AG09309 (cell line): ENCODE results near the gene CCNC.

ENCODE experiments used
- DNase-seq: peaks from one replicate; pipeline ENCODE4 v3.0.0-alpha.2; 2010; ENCODE audit warnings: low read depth
- H3K4me3 ChIP-seq: 2 replicates; pipeline ENCODE4 v1.5.1; 2011; ENCODE audit warnings: mild to moderate bottlenecking, low read depth, low read length, moderate library complexity; ENCODE audit not compliant: control insufficient read depth
- TF ChIP-seq, protein P1 (sequence below): IDR thresholded peaks from 2 replicates; pipeline ENCODE4 v1.5.1; 2011; ENCODE audit warnings: mild to moderate bottlenecking, low read depth, low read length, inconsistent platforms; ENCODE audit not compliant: insufficient read depth, control insufficient read depth; ENCODE audit errors: missing control alignments

CCNC gene

GRCh38 chr6:99589290-99589672 lies 20.8 kb upstream of the CCNC start:
- peak overlapping the region; percentile 44 for H3K4me3 ChIP-seq
- no peak for DNase-seq
- TF ChIP-seq, protein P1, sequence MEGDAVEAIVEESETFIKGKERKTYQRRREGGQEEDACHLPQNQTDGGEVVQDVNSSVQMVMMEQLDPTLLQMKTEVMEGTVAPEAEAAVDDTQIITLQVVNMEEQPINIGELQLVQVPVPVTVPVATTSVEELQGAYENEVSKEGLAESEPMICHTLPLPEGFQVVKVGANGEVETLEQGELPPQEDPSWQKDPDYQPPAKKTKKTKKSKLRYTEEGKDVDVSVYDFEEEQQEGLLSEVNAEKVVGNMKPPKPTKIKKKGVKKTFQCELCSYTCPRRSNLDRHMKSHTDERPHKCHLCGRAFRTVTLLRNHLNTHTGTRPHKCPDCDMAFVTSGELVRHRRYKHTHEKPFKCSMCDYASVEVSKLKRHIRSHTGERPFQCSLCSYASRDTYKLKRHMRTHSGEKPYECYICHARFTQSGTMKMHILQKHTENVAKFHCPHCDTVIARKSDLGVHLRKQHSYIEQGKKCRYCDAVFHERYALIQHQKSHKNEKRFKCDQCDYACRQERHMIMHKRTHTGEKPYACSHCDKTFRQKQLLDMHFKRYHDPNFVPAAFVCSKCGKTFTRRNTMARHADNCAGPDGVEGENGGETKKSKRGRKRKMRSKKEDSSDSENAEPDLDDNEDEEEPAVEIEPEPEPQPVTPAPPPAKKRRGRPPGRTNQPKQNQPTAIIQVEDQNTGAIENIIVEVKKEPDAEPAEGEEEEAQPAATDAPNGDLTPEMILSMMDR, result no peak

- TF ChIP-seq, protein P1, result peak; percentile 63
- DNase-seq, result no peak
- peak overlapping the region; percentile 44 for H3K4me3 ChIP-seq
These were observed 20.3 kb upstream of the CCNC start for GRCh38 chr6:99588618-99589289.

DNA sequence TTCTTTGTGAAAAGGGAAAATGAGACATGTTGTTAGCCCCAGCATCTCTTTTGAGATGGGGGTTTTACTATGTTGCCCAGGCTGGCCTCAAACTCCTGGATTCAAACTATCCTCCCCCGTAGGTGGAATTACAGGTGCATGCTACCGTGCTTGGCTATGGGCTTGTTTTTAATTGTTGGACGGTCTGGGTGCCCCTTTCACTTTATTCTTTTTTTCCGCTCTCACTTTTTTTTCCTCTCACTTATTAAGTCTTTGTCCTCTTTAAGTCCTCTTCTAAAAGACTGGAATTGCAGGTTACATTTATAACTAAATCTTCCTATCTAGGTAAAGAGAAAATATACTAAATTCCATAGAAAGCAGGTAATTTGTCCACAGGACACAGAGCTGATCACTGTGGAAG lies 19.3 kb upstream of the CCNC start:
- no peak for DNase-seq
- H3K4me3 ChIP-seq, result no peak overlapping the region
- TF ChIP-seq, protein P1, result no peak

- H3K4me3 ChIP-seq, result no peak overlapping the region
- TF ChIP-seq, protein P1, result no peak
- DNase-seq, result no peak
These were observed 11.3 kb upstream of the CCNC start for GRCh38 chr6:99579781-99580180.

- no peak for DNase-seq
- TF ChIP-seq, protein P1, result no peak
These were observed 7.2 kb upstream of the CCNC start for GRCh38 chr6:99575544-99576227.

DNA sequence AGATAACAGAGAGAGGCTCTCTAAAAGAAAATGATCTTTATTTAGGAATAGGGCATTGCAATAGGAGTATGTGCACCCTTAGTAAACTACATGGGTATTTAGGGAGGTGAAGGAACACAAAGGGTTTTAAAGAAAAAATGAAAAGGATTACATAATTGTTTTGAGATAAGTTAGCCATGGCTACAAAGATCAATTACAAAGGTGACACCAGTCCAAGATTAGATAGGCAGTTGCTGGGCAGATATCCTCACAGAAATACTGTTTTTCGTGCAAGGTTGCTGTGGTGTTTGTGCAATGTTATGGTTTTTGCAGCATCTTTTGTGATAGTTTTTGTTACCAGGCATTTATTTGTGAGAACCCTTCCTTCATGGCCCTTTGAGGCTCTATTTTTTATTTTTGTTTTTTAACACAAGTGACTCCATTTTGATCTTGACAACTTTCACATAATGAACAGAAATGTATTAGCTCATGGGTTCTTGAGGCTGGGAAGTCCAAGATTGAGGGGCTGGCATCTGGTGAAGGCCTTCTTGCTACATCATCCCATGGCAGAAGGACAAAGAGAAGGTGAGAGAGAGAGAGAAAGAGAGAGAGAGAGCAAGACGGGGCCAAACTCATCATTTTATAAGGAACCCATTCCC lies 5.6 kb upstream of the CCNC start:
- DNase-seq, result no peak
- no peak overlapping the region for H3K4me3 ChIP-seq
- TF ChIP-seq, protein P1, result no peak

More at GRCh38 chr6:99575544-99576227, 7.2 kb upstream of the CCNC start:
- H3K4me3 ChIP-seq, result no peak overlapping the region
